Cardiac fibroblast (primary cell): ENCODE measurements around the gene FSTL3.

Experiments
- DNase-seq, 2 donors: peaks; one replicate each; pipeline versions ENCODE4 v3.0.0 to v3.0.0-alpha.2; 2010; ENCODE audit warnings: low read depth in 2 of 2
- H3K4me3 ChIP-seq, 2 donors: replicated peaks in 1 of 2; 1 replicate in 1 of 2; 2 replicates in 1 of 2; pipeline ENCODE4 v1.5.1; 2011; ENCODE audit warnings: low read depth in 2 of 2, low read length in 2 of 2, mild to moderate bottlenecking in 2 of 2, moderate library complexity in 1 of 2
- CTCF ChIP-seq: IDR thresholded peaks from one replicate; pipeline ENCODE4 v1.5.1; 2011; ENCODE audit warnings: low read depth, mild to moderate bottlenecking, low read length, inconsistent platforms

Gene FSTL3

GRCh38 chr19:729965-730668, 53.9 kb downstream of the FSTL3 start:
- no peak overlapping the region for H3K4me3 ChIP-seq
- no peak for TF ChIP-seq CTCF
- no peak for DNase-seq

DNA sequence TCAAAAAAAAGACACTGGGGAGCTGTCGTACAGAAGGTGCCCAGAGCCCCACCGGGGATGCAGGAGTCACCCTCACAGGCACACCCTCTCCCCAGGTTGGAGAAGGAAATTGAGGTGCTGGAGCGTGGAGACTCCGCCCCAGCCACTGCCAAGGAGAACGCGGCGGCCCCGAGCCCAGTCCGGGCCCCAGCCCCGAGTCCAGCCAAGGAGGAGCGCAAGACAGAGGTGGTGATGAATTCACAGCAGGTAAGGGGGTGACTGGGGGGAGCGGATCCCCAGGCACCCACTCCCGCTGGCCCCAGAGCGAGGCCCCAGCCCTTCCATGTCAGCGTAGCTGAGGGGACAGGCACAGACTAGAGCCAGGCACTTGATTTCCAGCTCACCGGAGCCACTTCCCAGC, 54.8 kb downstream of the FSTL3 start:
- TF ChIP-seq CTCF, result no peak
- DNase-seq, result no peak
- no peak overlapping the region for H3K4me3 ChIP-seq

GRCh38 chr19:732148-733069, 56.2 kb downstream of the FSTL3 start:
- TF ChIP-seq CTCF, result no peak
- no peak for DNase-seq
- H3K4me3 ChIP-seq, result no peak overlapping the region
